Measurements from ENCODE around the gene RELN. TPM values are rescaled to one million over a fixed set of nuclear protein-coding genes. Genes with fewer than 3 reads are reported as not detected.

RELN gene
- total RNA-seq, 4 donors from 2014 or later: 0.02 to 0.73 (median 0.39) TPM; not detected in 1

DNA sequence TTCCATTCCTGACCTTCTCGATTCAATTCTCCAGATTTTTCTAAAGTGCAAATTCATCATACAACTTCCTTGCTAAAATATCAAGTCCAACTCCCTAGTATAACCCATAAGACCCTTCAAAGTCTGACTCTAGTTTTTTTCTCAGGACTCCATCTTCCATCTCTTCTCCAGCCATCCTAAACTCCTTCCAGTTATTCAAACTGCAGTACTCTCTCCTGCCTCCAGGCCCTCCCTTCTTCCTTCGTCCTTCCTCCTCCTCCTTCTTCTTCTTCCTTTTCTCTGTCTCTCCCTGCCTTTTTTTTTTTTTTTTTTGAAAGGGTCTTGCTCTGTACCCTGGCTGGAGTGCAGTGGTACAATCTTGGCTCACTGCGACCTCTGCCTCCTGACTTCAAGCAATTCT is 111.9 kb downstream of the RELN start:
- Histone ChIP-seq H3K9me3 (no peaks in the 10 kb centered on the region), H3K4me1 (no peaks in the 10 kb centered on the region), H3K27me3 (no peaks in the 10 kb centered on the region), H3K27ac (no peak overlapping the region), H3K4me3 (no peak overlapping the region), H3K36me3 (no peaks in the 10 kb centered on the region)
- intact Hi-C loops (cut with DNase I; ENCODE audit: low total_unique reads): no loop called here
- DNase-seq (no peak), ATAC-seq (no peak)
- TF ChIP-seq POLR2A (IDR thresholded peaks at IDR 0.05): no peak
- TF ChIP-seq, protein P1, sequence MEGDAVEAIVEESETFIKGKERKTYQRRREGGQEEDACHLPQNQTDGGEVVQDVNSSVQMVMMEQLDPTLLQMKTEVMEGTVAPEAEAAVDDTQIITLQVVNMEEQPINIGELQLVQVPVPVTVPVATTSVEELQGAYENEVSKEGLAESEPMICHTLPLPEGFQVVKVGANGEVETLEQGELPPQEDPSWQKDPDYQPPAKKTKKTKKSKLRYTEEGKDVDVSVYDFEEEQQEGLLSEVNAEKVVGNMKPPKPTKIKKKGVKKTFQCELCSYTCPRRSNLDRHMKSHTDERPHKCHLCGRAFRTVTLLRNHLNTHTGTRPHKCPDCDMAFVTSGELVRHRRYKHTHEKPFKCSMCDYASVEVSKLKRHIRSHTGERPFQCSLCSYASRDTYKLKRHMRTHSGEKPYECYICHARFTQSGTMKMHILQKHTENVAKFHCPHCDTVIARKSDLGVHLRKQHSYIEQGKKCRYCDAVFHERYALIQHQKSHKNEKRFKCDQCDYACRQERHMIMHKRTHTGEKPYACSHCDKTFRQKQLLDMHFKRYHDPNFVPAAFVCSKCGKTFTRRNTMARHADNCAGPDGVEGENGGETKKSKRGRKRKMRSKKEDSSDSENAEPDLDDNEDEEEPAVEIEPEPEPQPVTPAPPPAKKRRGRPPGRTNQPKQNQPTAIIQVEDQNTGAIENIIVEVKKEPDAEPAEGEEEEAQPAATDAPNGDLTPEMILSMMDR (IDR thresholded peaks at IDR 0.05 in 4 of 5, conservative IDR thresholded peaks at IDR 0.05 in 1 of 5): no peak
- in situ Hi-C loops (cut with MboI; ENCODE audit: low sequenced_read_pairs in 4 of 4): no loop called here

DNA sequence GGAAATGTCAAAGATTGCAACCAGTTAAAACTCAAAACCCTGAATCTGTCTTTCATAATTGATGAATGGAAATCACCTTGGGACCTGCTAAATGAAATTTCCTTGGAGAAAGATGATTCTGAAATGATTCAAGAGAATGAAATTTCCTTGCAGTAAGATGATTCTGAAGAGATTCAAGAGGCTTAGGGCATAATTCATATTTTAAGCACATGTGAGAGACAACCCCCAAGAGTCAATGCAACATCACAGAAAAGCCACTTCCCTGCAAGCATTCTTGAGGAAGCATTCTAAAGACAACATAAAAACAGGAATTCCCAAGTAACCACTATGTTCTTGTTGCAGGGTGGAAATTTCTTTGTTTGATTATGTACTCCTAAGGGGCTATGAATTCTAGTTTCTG is 113.7 kb downstream of the RELN start:
- no peak overlapping the region for H3K27ac ChIP-seq
- H3K9me3 ChIP-seq: no peaks in the 10 kb centered on the region
- no peak for DNase-seq
- H3K4me1 ChIP-seq: no peaks in the 10 kb centered on the region
- no peak overlapping the region for H3K4me3 ChIP-seq
- in situ Hi-C loops (cut with MboI; ENCODE audit: low sequenced_read_pairs in 4 of 4) (no loop called here), intact Hi-C loops (cut with DNase I; ENCODE audit: low total_unique reads) (no loop called here)
- no peak for ATAC-seq
- no peaks in the 10 kb centered on the region for H3K27me3 ChIP-seq
- TF ChIP-seq, protein P1 (IDR thresholded peaks at IDR 0.05 in 4 of 5, conservative IDR thresholded peaks at IDR 0.05 in 1 of 5): no peak
- H3K36me3 ChIP-seq: no peaks in the 10 kb centered on the region

- in situ Hi-C loops (cut with MboI; ENCODE audit: low sequenced_read_pairs in 4 of 4): no loop called here
- TF ChIP-seq, protein P1 (IDR thresholded peaks at IDR 0.05 in 4 of 5, conservative IDR thresholded peaks at IDR 0.05 in 1 of 5): no peak
- TF ChIP-seq POLR2A (IDR thresholded peaks at IDR 0.05): no peak
- Histone ChIP-seq H3K4me1 (no peaks in the 10 kb centered on the region), H3K9me3 (no peaks in the 10 kb centered on the region), H3K27ac (no peak overlapping the region), H3K36me3 (no peaks in the 10 kb centered on the region), H3K4me3 (no peak overlapping the region), H3K27me3 (no peaks in the 10 kb centered on the region)
- ATAC-seq (no peak), DNase-seq (no peak)
- intact Hi-C loops (cut with DNase I; ENCODE audit: low total_unique reads): no loop called here
These were observed 118.0 kb downstream of the RELN start for GRCh38 chr7:103871473-103871872.

DNA sequence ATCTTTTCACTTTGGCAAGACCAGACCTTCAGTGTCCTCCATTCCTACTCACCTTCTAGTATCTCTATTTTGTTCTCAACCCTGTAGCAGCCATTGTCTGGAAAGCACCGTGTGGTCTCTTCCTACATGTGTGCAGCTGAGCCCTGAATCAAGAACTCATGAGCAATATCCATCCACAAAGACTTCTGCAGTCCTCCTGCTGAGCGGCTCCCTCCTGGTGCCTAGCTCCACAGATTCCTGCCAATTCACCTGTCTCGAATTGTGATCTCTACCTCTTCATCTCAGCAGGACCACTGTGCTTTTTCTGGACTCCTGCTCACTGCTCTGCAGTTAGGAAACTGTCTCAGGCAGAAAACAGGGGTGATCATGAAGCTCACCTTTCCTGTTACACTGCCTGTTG is 118.8 kb downstream of the RELN start:
- H3K27ac ChIP-seq: no peak overlapping the region
- no peak for DNase-seq
- H3K36me3 ChIP-seq: no peaks in the 10 kb centered on the region
- no peaks in the 10 kb centered on the region for H3K27me3 ChIP-seq
- no peaks in the 10 kb centered on the region for H3K4me1 ChIP-seq
- H3K4me3 ChIP-seq: no peak overlapping the region
- no peaks in the 10 kb centered on the region for H3K9me3 ChIP-seq
- in situ Hi-C loops (cut with MboI; ENCODE audit: low sequenced_read_pairs in 4 of 4) (no loop called here), intact Hi-C loops (cut with DNase I; ENCODE audit: low total_unique reads) (no loop called here)
- no peak for ATAC-seq
- TF ChIP-seq, protein P1 (IDR thresholded peaks at IDR 0.05 in 4 of 5, conservative IDR thresholded peaks at IDR 0.05 in 1 of 5): no peak
- no peak for TF ChIP-seq POLR2A (IDR thresholded peaks at IDR 0.05)

DNA sequence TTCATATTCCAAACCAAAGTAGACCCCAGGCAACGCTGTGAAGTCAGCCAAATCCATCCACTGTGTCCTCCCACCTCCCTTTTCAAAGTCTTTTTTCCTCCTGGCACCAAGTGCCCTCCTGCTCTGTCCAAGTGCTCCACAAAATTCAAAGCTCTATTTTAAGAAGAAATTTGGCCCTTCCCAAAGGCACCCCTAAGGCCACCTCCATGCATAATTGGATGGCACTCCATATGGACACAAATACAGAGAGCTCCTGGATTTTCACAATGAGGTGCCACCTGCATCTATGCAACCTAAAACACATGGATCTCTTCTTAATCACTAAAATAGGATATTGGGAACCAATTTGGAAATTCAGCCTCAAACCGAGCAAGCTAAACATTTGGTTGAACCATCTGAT is 121.6 kb downstream of the RELN start:
- intact Hi-C loops (cut with DNase I; ENCODE audit: low total_unique reads) (no loop called here), in situ Hi-C loops (cut with MboI; ENCODE audit: low sequenced_read_pairs in 4 of 4) (no loop called here)
- Histone ChIP-seq H3K4me1 (no peaks in the 10 kb centered on the region), H3K4me3 (no peak overlapping the region), H3K27me3 (no peaks in the 10 kb centered on the region), H3K9me3 (no peaks in the 10 kb centered on the region), H3K36me3 (no peaks in the 10 kb centered on the region), H3K27ac (no peak overlapping the region)
- no peak for DNase-seq
- TF ChIP-seq, protein P1 (IDR thresholded peaks at IDR 0.05 in 4 of 5, conservative IDR thresholded peaks at IDR 0.05 in 1 of 5): no peak
- TF ChIP-seq POLR2A (IDR thresholded peaks at IDR 0.05): no peak
- ATAC-seq: no peak

Measured in gastrocnemius medialis (tissue), 4 donors.